Stimulated activated memory B cell treated with anti-CD40 and anti-IgM and Interleukin-4, amounts not matched to agents 10 μg/mL and 1 μg/mL and 100 μg/mL, for 72 hours (primary cell): Measurements from ENCODE around the gene PRXL2A.

ENCODE experiments used
- ATAC-seq: fragments of 150-1000 bp; cut with Tn5 transposase; 2 replicates; pipeline ENCODE4 v1.10.0; 2021
- H3K27ac Mint-ChIP-seq: one replicate; pipeline ENCODE4 v1.8.0; 2022; ENCODE audit warnings: mild to moderate bottlenecking, mixed read lengths
- H3K27me3 Mint-ChIP-seq: one replicate; pipeline ENCODE4 v1.8.0; 2022; ENCODE audit warnings: mixed read lengths
- H3K36me3 Mint-ChIP-seq: one replicate; pipeline ENCODE4 v1.8.0; 2022; ENCODE audit warnings: mixed read lengths
- H3K4me1 Mint-ChIP-seq: one replicate; pipeline ENCODE4 v1.8.0; 2022; ENCODE audit warnings: mixed read lengths
- H3K4me3 Mint-ChIP-seq: one replicate; pipeline ENCODE4 v1.8.0; 2022; ENCODE audit warnings: mild to moderate bottlenecking, moderate library complexity, mixed read lengths
- H3K9me3 Mint-ChIP-seq: one replicate; pipeline ENCODE4 v1.8.0; 2022; ENCODE audit warnings: mixed read lengths

PRXL2A gene

DNA sequence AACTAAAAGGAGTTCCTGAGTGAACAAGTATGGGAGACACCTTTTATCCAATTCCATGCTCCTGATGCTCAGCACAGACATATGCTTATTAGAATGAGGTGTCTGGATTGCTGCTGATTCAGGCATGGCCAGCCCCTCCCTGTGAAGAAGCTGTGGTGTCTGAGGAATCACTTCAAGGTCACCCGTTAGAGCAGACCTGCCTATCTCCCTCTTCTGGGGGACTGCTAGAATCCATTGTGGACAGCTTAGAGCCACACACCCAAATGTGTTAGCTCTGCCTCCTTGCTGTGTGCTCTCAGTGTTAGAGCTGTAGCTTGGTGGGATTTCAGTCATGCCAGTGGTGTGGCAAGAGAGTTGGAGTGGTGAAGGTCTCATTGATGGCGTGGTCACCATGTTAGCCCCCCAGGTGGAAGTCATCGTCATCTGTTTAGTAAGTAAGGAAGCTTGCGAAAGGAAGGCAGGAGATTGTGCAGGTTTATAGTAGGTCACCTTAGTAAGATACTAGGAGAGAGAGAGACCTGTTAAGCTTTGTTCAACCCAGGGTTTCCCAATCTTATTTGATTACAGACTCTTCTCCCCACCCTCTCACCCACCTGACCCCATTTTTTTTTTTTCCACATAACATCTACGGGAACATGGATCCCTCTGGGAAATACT, 12.8 kb downstream of the PRXL2A start:
- Mint-ChIP-seq H3K4me1 (peaks cover 42% of the 10 kb centered on the region), H3K27me3 (no peaks in the 10 kb centered on the region), H3K9me3 (no peaks in the 10 kb centered on the region), H3K4me3 (peak overlapping the region; percentile 20), H3K27ac (peak overlapping the region; percentile 67), H3K36me3 (peaks cover 26% of the 10 kb centered on the region)
- ATAC-seq, result no peak

DNA sequence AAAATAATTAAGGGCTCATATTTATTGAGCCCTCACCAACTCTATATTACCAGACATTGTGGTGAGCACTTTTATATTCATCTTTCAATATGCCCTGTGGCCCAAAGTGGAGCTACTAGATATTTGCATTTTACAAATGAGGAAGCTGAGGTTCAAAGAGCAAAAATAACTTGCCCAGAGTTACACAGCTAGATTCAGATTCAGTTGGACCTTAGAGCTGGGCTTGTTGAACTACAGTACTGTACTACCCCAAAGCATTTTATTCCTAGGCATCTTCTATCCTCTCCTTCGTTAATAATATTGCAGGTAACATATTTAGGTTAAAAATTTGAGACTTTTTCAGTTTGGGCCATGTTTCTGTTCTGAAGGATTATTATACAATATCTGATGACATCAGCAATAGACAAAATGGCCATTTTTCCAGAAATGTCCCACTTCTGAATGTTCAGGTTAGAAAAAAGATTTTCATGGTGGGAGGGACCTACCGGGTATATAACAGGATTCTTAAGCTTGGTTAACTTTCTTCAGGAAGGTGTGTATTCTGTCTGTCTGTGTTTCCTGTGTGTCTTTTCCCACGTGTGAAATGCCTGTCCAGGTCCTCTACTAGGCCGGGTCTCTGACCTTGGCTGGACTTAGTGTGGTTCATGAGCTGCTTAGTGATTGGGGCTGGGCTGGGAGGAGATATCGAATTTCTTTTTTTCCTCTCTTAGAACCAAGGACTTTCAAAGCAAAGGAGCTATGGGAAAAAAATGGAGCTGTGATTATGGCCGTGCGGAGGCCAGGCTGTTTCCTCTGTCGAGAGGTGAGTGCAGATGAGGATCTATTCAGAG, 13.6 kb downstream of the PRXL2A start:
- Mint-ChIP-seq H3K27ac (peak overlapping the region; percentile 67), H3K27me3 (no peaks in the 10 kb centered on the region), H3K4me1 (peaks cover 42% of the 10 kb centered on the region), H3K9me3 (no peaks in the 10 kb centered on the region), H3K4me3 (no peak overlapping the region), H3K36me3 (peaks cover 28% of the 10 kb centered on the region)
- ATAC-seq, result peak; percentile 88

DNA sequence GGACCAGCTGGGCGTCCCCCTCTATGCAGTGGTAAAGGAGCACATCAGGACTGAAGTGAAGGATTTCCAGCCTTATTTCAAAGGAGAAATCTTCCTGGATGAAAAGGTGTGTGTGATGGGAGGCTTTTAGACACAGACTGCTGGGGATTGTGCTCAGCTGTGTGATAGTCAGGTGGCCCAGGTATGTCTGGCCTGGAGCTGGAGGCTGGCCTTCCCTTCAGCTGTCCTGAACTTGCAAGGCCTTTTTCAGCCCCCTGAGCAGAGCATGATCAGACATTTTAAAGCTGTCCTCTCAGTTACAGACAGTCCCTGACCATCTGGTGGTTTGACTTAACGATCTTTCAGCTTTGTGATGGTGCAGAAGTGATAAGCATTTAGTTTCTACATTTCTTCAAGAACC, 17.6 kb downstream of the PRXL2A start:
- Mint-ChIP-seq H3K9me3 (no peaks in the 10 kb centered on the region), H3K36me3 (peaks cover 60% of the 10 kb centered on the region), H3K27me3 (no peaks in the 10 kb centered on the region), H3K4me3 (no peak overlapping the region), H3K27ac (no peak overlapping the region), H3K4me1 (peaks cover 28% of the 10 kb centered on the region)
- no peak for ATAC-seq

DNA sequence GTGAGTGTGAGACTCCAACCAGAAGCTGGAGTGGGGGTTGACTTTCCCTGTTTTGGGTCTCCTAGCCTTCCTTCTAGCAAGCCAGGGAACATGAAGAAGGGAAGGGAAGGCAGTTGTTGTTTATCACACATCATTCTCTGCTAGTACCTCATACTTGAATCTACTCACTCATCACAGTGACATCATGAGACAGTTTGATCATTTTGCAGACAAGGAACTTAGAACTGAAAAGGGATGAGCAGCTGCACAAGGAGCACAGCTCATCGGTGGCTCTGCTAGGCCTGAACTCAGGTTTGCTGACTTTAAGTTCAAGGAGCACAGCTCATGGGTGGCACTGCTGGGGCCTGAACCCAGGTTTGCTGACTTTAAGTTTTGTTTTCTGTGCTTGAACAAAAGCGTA, 19.2 kb downstream of the PRXL2A start:
- Mint-ChIP-seq H3K9me3 (no peaks in the 10 kb centered on the region), H3K36me3 (peaks cover 62% of the 10 kb centered on the region), H3K4me3 (no peak overlapping the region), H3K4me1 (peaks cover 11% of the 10 kb centered on the region), H3K27ac (no peak overlapping the region), H3K27me3 (no peaks in the 10 kb centered on the region)
- ATAC-seq, result no peak

DNA sequence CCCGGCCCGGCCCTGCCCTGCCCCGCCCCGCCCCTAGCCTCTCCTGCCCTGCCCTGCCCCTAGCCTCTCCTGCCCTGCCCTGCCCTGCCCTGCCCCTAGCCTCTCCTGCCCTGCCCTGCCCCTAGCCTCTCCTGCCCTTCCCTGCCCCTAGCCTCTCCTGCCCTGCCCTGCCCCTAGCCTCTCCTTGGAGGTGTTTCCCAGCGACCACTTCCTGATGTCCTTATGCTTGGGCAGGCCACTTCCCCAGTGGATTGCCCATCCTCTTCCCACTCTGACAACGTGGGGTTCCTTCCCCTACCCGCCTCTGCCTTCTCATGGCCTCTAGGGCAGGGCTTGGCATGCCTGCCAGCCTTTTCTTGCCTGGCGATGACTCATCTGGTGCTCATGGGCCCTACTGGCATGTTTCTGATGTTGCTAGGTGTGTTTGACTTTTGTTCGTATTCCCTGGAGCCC, 21.2 kb downstream of the PRXL2A start:
- H3K4me1 Mint-ChIP-seq, result peaks cover 7% of the 10 kb centered on the region
- no peaks in the 10 kb centered on the region for H3K9me3 Mint-ChIP-seq
- no peak for ATAC-seq
- H3K27me3 Mint-ChIP-seq, result no peaks in the 10 kb centered on the region
- H3K4me3 Mint-ChIP-seq, result no peak overlapping the region
- H3K27ac Mint-ChIP-seq, result no peak overlapping the region
- peaks cover 58% of the 10 kb centered on the region for H3K36me3 Mint-ChIP-seq

DNA sequence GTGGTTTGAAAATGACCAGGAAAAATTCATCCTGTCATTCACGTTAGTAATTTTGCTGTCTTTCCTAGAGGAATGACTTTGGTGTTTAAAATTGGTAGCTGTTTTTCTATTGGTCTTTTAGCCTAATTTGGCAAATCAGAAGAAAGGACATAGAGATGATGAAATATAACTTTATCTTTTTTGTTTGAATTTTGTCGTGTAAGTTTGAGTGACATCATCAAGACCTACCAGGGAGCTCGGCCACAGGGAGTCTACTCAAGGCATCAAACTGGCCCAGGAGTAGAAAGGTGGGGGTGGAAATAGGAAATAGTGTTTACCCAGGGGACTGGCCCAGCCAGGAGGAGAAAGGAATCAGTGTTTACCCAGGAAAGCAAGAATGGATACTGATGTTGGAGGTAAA, 24.8 kb downstream of the PRXL2A start:
- Mint-ChIP-seq H3K4me1 (peaks cover 7% of the 10 kb centered on the region), H3K4me3 (no peak overlapping the region), H3K36me3 (peaks cover 33% of the 10 kb centered on the region), H3K27me3 (peaks cover 9% of the 10 kb centered on the region), H3K9me3 (no peaks in the 10 kb centered on the region), H3K27ac (no peak overlapping the region)
- ATAC-seq, result no peak

DNA sequence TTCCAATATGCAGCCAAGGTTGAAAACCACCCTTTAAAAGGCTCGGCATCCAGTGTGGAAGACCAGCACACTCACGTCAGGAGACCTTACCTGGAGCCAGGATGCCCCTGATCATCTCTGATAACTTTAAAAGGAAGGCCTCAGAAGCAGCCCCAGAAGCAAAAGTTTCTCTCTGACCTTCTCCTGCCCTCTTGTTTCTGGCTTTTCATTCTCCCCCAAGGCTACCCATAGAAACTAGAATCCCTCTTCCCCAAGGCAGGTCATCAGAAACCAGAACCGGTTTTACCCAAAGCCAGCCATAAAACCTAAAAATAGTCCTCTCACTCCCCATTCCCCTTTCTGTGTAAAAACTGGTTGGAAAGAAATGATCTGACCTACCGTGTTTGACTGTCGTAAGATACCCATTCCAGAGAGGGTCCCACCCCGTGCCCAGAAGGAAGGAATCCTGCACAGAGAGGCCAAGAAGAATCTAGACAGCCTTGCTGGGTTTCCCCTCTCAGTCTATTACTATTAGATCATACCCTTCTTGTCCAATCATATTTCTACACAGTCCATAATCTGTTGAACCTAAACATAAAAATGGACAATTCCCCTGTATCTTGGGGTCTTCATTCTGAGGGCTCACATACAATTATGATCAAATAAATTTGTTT, 28.2 kb downstream of the PRXL2A start:
- Mint-ChIP-seq H3K9me3 (no peaks in the 10 kb centered on the region), H3K27me3 (peaks cover 9% of the 10 kb centered on the region)

DNA sequence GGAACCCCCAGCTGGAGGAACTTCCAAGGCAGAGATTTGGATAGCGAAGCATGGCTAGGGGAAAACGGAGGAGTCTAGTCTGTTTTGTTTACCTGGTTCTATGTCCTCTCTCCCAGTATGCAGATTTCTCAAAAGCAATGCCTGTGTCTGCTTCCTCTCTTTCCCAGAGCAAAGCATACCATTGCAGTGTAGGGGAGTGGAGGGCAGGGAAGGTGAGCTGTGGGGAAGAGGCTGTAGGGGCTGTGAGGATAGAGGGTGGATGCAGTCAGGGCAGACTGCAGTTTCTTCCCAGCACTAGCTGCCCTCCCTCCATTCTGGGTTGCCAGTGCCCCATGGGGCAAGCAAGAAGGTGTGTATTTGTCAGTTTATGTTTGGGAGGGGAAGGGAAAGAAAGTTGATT, 28.9 kb downstream of the PRXL2A start:
- ATAC-seq, result no peak
- H3K4me1 Mint-ChIP-seq, result no peaks in the 10 kb centered on the region

More for the DNA sequence above, 28.2 kb downstream of the PRXL2A start:
- Mint-ChIP-seq H3K4me3 (no peak overlapping the region), H3K27ac (no peak overlapping the region), H3K4me1 (no peaks in the 10 kb centered on the region), H3K36me3 (peaks cover 10% of the 10 kb centered on the region)
- no peak for ATAC-seq

DNA sequence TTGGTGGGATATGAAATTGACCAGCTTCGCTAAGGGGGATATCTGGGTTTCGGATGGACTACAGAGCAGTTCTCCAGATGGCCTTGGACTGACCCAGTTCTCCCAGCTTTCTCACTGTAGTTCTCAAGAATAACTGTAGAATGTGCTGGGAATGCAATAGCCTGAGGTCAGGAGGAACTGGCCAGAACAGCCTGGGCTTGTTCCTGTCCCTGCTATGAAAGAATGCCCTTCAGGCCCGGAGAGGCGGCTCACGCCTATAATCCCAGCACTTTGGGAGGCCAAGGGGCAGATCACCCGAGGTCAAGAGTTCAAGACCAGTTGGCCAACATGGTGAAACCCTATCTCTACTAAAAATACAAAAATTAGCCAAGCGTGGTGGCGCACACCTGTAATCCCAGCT, 33.5 kb downstream of the PRXL2A start:
- Mint-ChIP-seq H3K4me1 (peaks cover 9% of the 10 kb centered on the region), H3K4me3 (no peak overlapping the region), H3K27me3 (peaks cover 8% of the 10 kb centered on the region), H3K36me3 (no peaks in the 10 kb centered on the region), H3K9me3 (no peaks in the 10 kb centered on the region), H3K27ac (no peak overlapping the region)
- ATAC-seq, result no peak

More for the DNA sequence above, 28.9 kb downstream of the PRXL2A start:
- H3K9me3 Mint-ChIP-seq, result no peaks in the 10 kb centered on the region
- peaks cover 6% of the 10 kb centered on the region for H3K36me3 Mint-ChIP-seq
- no peak overlapping the region for H3K27ac Mint-ChIP-seq
- H3K4me3 Mint-ChIP-seq, result no peak overlapping the region
- peaks cover 9% of the 10 kb centered on the region for H3K27me3 Mint-ChIP-seq

DNA sequence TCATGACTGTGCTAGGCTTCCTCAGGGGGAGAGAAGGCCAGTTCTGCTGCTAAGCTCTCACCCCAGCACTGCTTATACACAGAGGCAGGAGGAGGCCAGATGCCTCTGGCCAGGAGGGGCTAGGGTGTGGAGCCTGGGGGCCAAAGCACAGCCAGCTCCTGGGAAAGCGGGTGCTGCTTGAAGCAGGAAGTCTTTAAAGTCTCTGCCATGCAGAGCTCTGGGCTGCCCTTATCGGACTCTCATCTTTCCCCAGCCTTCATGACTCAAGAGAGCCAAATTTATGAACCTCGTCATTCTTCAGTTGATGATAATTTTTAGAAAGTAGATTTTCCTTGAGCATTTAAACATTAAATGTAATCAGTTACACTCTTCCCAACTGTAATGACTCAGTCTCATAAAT, 34.5 kb downstream of the PRXL2A start:
- H3K27ac Mint-ChIP-seq, result no peak overlapping the region

DNA sequence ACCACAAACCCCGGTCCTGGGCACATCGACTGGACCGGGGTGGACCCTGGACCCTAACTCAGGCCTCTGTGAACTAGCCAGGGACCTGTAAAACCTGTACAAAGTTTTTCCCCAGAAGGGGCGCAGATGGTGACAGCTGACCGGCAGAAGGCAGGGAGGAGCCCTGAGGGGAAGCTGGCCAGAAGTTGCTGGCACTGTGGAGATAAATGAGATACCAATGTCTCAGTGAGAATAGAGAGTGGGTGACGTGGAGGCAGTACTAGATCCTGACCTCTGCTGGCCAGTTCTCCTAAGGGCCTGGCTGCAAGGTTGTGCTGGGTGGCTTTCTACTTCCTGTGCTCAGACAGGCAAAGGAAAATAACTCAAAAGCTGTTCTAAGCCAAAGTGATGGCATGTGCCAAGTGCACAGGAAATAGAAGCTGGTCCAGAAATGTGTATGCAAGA, 35.2 kb downstream of the PRXL2A start:
- H3K36me3 Mint-ChIP-seq, result no peaks in the 10 kb centered on the region
- no peaks in the 10 kb centered on the region for H3K27me3 Mint-ChIP-seq
- no peak for ATAC-seq
- no peak overlapping the region for H3K4me3 Mint-ChIP-seq
- H3K27ac Mint-ChIP-seq, result peak overlapping the region; percentile 57
- no peaks in the 10 kb centered on the region for H3K9me3 Mint-ChIP-seq
- peaks cover 16% of the 10 kb centered on the region for H3K4me1 Mint-ChIP-seq

More for the DNA sequence above, 34.5 kb downstream of the PRXL2A start:
- Mint-ChIP-seq H3K36me3 (no peaks in the 10 kb centered on the region), H3K4me1 (peaks cover 16% of the 10 kb centered on the region), H3K27me3 (no peaks in the 10 kb centered on the region), H3K4me3 (no peak overlapping the region), H3K9me3 (no peaks in the 10 kb centered on the region)
- no peak for ATAC-seq

DNA sequence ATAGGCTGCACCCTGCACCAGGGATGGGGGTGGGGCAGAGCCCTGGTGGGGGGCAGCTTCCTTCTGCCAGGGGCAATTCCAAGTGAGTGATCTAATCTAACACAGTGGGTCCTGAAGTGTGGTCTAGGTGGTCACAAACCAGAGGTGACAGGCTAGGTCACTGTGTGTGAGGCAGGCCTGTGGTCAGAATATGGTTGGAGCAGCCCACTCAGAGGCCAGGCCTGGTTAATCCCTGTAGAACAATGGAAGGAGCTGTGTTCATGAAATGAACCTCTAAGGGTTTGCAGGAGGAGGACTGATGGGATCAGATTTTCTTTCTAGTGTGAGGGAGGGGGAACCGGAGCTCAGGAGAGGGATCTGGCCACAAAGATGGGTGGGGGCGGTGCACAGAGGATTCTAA, 35.8 kb downstream of the PRXL2A start:
- ATAC-seq, result no peak
- Mint-ChIP-seq H3K4me3 (no peak overlapping the region), H3K36me3 (no peaks in the 10 kb centered on the region), H3K4me1 (peaks cover 20% of the 10 kb centered on the region), H3K27ac (peak overlapping the region; percentile 57), H3K9me3 (no peaks in the 10 kb centered on the region), H3K27me3 (no peaks in the 10 kb centered on the region)

DNA sequence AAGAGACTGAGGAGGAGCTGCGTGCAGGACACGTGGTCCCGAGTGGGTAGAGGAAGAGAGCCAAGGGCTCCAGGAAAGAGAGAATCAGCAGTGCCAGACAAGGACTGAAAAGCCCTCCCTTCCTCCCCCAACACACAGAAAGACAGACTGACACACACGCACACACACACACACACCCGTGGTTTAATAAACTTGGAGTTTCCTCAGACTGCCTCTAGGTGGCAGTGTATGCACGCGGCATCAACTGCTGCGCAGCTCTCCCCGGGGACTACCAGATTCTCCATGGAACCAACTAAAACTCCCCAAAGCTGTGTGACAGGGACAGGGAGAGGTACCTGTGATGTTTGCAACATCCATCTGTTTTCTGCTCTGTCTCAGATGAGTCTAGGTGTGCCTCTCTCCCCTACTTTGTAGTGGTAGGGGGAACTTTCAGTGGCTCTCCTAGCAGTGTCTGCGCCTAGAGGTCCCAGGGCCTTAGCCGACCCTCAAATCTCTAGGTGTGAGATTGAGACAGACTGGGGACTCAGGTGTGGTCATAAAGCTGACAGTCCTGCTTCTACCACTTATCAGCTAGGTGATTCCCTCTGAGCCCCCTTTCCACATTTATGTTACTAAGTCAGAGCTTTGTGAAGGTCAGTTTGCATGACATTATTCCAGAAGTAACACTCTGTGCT, 36.4 kb downstream of the PRXL2A start:
- H3K4me1 Mint-ChIP-seq, result peaks cover 24% of the 10 kb centered on the region
- no peaks in the 10 kb centered on the region for H3K9me3 Mint-ChIP-seq
- peak; percentile 66 for ATAC-seq
- H3K27me3 Mint-ChIP-seq, result no peaks in the 10 kb centered on the region
- no peaks in the 10 kb centered on the region for H3K36me3 Mint-ChIP-seq
- no peak overlapping the region for H3K4me3 Mint-ChIP-seq
- peak overlapping the region; percentile 57 for H3K27ac Mint-ChIP-seq

DNA sequence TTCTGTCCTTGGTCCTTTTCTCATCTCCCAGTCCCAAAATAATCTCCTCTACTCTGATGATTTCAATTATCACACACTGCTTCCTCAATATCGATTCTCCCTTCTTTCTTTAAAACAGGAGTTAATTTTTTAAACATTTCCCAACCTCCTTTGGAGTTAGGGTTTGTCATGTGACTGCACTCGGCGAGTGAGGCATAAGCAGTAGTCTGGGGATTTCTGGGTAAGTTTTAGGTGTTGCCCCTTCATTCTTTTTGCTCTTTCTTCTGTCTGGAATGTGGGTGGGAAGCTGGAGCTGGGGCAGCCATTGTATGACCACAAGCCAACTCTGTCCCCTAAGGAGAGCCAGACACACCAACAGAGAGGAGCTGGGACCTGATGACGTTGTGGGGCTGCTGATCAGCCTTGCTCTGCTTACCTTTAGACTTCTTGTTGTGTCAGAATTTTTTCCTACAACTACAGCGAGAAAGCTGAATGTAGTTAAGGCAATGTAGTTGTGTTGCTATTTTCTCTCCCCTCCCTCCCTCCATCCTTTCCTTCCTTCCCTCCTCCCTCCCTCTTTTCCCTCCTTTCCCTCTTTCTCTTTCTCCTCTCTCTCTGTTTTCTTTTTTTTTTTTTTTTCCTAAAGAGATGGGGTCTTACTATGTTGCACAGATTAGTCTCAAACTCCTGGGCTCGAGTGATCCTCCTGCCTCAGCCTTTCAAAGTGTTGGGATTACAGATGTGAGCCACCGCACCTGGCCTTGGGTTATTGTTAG, 39.3 kb downstream of the PRXL2A start:
- Mint-ChIP-seq H3K36me3 (no peaks in the 10 kb centered on the region), H3K27me3 (no peaks in the 10 kb centered on the region), H3K4me1 (peaks cover 24% of the 10 kb centered on the region), H3K27ac (peak overlapping the region; percentile 15), H3K9me3 (no peaks in the 10 kb centered on the region), H3K4me3 (no peak overlapping the region)
- ATAC-seq, result no peak
